HG03571 (cell line): ENCODE measurements around the gene DBT.
"Not testable (repeated sequence)": the region's sequence is repeated elsewhere in the genome, so short reads cannot be mapped to it uniquely, and the experiment has no call there.

Experiments used
- ATAC-seq: cut with Tn5 transposase; IDR thresholded peaks from one replicate; pipeline ENCODE4 v1.9.1; 2021; ENCODE audit not compliant: unreplicated experiment

DBT gene

DNA sequence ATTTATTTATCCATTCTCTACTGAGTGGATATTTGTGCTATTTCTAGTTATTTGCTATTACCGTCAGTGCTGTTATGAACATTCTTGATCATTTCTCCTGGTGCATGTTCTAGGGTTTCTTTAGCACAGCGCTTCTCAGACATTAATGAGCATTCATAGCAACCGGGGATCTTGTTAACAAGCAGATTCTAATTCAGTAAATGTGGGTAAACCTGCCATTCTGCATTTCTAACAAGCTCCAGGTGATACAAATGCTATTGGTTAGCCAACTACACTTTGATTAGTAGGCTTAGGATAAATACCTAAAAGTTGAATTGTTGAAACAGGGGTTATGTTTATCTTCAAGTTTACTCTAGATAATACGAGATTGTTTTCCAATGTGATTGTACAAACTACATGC is 3.3 kb upstream of the DBT start:
- ATAC-seq = no peak

DNA sequence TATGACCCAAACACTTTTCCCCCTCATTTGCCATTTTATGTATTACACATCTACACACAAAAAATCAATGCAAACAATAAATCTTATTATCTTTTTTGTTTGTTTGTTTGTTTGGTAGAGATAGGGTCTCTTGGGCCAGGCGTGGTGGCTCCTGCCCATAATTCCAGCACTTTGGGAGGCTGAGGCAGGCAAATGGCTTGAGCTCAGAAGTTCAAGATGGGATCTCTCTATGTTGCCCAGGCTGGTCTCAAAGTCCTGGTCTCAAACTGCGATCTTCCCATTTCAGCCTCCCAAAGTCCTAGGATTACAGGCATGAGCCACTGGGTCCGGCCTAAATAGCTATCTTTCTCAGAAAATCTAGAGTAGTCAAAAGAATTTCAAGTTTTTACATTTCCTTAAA is 1.2 kb upstream of the DBT start:
- ATAC-seq = no peak

DNA sequence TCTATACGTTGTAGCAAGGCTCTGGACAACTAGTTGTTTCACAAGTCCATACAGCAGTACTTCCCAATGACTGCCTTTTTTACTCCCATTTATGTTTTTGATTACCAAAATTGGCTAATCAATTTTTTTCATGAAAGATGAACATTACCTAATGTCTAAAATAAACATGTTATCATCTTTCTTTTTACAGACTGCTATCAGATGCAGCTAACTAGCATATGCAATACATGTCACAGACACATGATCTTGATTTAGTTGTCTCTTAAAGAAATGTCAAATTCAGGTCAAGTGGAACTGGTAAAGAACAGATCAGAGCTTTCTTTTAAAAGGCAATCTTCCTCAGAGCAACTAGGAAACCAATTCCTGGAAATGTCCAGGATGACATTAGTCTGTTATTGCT is 630 bp upstream of the DBT start:
- no peak for ATAC-seq

DNA sequence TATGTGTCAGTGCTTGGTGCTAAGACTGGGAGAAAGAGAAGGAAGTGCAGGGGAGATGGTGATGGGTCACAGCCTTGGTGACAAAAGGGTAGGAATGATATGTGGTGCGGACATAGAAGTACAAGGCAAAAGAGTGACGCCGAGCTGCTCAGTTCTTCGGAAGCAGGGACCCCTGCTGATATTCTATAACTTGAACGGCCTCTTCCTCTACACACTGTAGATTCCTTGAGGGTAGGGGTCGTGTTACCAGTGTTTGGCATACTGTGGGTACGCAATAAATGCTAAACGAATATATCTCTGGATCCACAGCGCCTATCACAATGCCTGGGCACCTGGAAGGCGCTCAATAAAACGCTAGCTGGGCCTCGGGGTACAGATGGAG is 488 bp downstream of the DBT start:
- ATAC-seq = no peak

- ATAC-seq = no peak
These were observed 2.9 kb downstream of the DBT start for GRCh38 chr1:100246738-100247137.

DNA sequence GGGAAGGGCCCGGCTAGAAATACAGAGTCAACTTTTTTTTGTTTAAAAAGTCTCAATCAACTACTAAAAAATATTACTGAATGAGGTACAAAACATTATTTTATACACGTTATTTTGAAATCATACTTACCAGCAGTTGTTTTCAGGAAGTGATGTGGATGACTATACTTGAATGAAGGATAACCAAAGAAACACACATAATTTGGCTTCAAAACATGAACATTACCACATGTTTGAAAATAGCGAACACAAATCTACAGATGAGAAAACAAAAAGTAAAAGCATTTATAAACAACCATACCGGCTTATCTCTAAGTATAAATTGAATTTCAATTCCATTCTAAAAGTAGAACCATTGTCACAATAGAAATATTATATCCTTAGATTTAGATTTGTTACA is 9.0 kb downstream of the DBT start:
- no peak for ATAC-seq

DNA sequence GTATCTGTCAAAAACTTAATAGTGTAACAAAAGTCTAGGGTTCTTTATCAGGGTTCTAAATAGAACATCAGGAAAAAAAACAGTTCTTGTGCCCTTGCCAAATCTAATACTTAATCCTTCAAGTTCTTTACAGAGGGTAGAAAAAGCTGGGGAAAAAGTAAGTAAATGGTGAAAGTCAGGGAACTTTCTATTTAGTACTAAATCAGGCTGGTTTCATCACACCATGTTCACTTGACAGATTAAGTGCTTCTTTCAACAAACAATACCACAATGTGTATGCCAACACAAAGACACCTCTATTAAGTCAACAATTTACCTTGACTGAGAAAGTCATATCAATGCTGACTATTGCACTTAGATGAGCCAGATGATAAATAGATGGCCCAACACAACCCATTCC is 9.7 kb downstream of the DBT start:
- no peak for ATAC-seq

DNA sequence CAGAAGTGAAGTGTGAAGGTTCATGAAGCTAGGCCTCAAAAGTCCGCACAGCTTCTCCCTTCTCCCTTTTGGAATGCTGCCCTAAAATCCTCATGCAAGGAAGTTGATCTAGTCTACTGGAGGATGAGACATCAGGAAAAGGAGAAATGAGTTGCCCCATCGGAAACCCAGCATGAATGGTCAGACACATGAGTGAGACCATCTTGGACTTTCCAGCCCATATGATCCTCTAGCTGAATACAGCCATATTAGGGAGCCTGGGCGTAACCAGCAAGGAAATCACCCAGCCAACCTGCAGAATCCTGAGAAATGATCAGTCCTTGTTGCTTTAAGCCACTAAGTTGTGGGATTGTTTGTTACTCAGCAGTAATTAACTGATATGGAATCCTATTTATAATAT is 12.5 kb downstream of the DBT start:
- no peak for ATAC-seq

DNA sequence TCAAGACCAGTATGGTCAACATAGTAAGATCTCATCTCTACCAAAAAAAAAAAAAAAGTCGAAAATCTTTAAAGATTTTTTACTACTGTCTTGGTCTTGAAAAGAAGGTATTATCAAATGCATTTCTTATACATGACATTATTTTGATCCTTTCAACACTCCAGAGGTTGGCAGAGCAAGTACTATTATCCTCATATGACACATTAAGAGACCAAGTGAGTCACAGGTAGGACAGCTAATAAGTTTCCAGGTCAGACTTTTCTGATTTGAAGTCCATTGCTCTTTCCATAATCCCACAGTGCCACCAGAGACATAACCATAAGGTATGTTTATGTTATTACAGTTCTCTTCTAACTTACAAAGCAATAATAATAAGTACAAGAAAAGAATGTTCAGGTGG is 15.2 kb downstream of the DBT start:
- no peak for ATAC-seq

DNA sequence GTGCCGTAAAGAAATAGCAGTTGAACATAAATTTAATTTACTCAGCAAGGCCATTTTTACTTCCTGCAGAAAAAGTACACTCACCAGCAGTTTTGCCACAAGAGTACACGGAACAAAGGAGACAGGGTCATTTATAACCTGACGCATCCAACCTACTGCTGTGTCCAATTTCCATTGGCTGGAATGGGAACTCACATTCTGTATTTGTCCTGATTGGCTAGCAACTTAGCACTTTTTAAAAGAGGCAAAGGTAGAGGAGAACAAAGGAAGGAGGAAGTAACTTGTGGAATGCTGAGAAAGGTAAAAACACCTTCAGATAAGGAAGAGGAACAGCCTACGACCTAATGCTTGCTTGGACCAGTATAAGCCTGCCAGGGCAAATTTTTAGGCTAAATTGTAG is 16.1 kb downstream of the DBT start:
- not testable (repeated sequence) for ATAC-seq

DNA sequence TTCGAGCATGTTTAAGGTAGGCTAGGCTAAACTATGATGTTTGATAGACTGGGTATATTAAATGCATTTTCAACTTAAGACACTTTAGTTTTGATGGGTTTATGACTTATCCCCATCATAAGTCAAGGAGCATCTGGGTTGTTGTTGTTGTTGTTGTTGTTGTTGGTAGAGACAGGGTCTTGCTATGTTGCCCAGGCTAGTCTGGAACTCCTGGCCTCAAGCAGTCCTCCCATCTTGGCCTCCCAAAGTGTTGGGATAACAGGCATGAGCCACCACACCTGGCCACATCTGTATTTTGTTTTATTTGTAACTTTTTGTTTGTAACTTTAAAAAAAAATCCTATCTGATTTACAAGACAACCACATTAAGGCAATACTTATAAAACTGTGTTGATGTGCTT is 17.5 kb downstream of the DBT start:
- ATAC-seq = no peak

GRCh38 chr1:100231721-100232120 is 17.9 kb downstream of the DBT start:
- ATAC-seq = no peak

- no peak for ATAC-seq
These were observed 18.9 kb downstream of the DBT start for GRCh38 chr1:100230765-100231164.

DNA sequence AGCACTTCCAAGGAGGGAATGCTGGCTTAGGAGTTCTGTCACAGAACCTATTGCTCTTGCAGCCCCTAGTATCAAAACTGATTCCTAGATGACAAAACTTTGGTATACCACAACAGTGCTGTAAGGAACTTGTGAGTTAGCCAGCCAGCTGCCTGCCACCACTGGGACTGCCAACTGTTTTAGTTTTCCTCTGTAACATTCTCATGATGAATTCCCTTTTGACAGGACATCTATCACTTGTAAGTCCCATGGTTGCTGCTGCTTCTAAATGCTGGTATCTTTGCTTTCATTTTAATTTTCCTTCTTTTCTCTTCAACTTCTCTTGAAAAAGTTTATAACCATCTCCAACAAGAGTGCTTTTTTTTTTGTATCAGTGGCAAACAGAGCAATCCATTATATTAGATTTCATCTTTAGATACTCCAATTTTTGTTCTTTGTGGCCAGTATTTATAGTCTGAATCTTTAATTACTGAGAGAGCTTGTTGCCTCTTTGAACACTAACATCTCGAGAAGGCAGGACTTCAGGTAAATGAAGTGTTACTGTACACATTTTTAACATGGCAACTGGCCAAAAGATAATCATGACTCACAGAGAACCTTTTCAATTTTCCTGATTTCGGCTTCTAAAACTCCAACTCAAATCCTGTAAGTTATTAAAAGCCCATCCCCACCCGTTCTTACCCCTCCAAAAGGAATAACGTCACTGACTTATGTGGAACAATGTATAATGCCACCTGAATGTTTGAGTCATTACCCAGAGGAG is 19.8 kb downstream of the DBT start:
- ATAC-seq = no peak

GRCh38 chr1:100222428-100222827 is 27.2 kb downstream of the DBT start:
- ATAC-seq = no peak

- no peak for ATAC-seq
These were observed 29.8 kb downstream of the DBT start for GRCh38 chr1:100219883-100220282.

GRCh38 chr1:100219457-100219856 is 30.2 kb downstream of the DBT start:
- ATAC-seq = no peak

GRCh38 chr1:100217834-100218233 is 31.8 kb downstream of the DBT start:
- no peak for ATAC-seq

DNA sequence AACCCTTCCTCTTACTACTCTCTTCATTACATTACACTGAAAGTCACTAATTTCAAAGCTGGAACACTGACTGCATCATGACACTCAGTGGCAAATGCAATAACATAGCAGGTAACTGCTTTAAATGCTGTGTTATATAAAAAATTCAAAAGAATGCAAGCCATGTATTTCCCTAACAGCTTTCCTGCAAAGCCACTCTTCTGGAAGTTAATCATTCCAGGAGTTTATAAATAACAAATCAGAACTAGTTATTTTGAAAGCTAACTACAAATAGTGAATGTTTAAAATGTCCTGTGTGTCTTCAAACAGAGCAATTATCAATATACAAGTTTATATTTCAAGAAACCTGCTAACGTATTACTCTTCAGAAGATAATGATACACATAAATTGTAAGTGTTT is 34.5 kb downstream of the DBT start:
- ATAC-seq = no peak

DNA sequence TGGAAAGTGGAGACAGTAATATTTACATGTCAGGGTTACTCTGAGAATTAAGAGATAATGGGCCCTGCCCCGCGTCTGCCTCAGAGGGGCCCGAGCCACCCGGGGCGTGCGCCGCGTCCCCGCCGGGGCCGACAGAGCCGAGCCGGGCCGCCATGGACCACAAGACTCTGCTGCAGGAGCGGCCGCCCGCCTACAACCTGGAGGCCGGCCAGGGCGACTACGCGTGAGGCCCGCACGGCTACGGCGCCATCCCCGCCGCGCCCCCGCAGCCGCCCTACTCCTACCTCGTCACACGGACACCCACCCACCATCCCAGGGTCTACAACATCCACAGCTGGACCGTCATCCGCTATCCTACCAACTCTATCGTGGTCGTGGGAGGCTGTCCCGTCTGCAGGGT is 36.5 kb downstream of the DBT start:
- ATAC-seq = no peak

DNA sequence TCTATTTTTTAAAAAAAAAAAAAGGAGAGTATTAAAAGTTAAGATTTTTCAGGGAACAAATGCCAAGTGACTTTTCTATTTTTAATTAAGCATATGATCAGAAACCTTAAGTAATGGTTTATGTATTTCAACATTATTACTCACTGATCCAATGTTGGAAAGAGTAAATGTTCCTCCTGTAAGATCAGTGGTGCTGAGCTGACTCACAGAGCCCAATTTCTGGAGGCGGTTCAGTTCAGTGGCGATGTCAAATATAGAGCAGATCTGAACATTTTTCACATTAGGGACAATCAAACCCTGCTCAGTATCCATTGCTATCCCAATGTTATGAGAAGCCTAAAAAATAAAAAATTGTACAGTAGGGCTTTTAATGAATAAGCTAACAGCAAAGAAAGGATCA is 43.3 kb downstream of the DBT start:
- ATAC-seq = no peak

- not testable (repeated sequence) for ATAC-seq
These were observed 44.0 kb downstream of the DBT start for GRCh38 chr1:100205593-100205992.

DNA sequence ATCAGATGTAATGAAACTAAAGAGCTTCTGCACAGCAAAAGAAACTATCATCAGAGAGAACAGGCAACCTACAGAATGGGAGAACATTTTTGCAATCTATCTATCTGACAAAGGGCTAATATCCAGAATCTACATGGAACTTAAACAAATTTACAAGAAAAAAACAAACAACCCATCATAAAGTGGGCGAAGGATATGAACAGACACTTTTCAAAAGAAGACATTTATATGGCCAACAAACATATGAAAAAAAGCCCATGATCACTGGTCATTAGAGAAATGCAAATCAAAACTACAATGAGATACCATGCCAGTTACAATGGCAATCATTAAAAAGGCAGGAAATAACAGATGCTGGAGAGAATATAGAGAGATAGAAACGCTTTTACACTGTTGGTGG is 44.5 kb downstream of the DBT start:
- ATAC-seq = not testable (repeated sequence)
